PC-3 (cell line): ENCODE data around the gene TUFT1. TPM values are rescaled to one million over a fixed set of nuclear protein-coding genes. Genes with fewer than 3 reads are reported as not detected.

ENCODE experiments used
- ATAC-seq: fragments of 200-7000 bp; cut with Tn5 transposase; 2 replicates; pipeline ENCODE4 v1.9.1; 2020; ENCODE audit warnings: mild to moderate bottlenecking, moderate library complexity
- BruUV-seq: library from RNA; stranded (reverse); fragments of 400-500 nt; replicated peaks from 2 replicates; lab custom pipeline; 2021; lab: Mats Ljungman, UMichigan
- CTCF ChIA-PET: fragments of 300-600 bp; sonication (Branson Sonifier 250); formaldehyde crosslinking; loops from one replicate; lab custom pipeline; 2022; ENCODE audit warnings: antibody characterized with exemption; lab: Charles Lee
- POLR2A ChIA-PET: fragments of 300-600 bp; sonication (Branson Sonifier 250); formaldehyde crosslinking; loops from one replicate; lab custom pipeline; 2022; ENCODE audit warnings: antibody characterized with exemption; ENCODE audit not compliant: unreplicated experiment; lab: Charles Lee
- DNase-seq: peaks from one replicate; pipeline ENCODE4 v3.0.0-alpha.2; 2015
- H2AFZ ChIP-seq: fragments of 300-600 bp; sonication (generic); 2 replicates; pipeline ENCODE4 v1.6.0; 2016; ENCODE audit warnings: antibody characterized with exemption, low read length
- H3F3A ChIP-seq: fragments of 300-600 bp; sonication (generic); one replicate; pipeline ENCODE4 v1.6.0; 2017; ENCODE audit warnings: antibody characterized with exemption, low read length, control low read depth, mild to moderate bottlenecking; ENCODE audit not compliant: unreplicated experiment
- H3K27ac ChIP-seq: fragments of 300-600 bp; sonication (generic); 2 replicates; pipeline ENCODE4 v1.5.1; 2016; ENCODE audit warnings: mild to moderate bottlenecking, low read length
- H3K27me3 ChIP-seq: fragments of 300-600 bp; sonication (generic); 2 replicates; pipeline ENCODE4 v1.6.1; 2016; ENCODE audit warnings: low read length, mixed read lengths
- H3K36me3 ChIP-seq: fragments of 300-600 bp; sonication (generic); 2 replicates; pipeline ENCODE4 v1.6.1; 2016; ENCODE audit warnings: low read depth, mixed run types, low read length, mixed read lengths
- H3K4me1 ChIP-seq: fragments of 300-600 bp; sonication (generic); 2 replicates; pipeline ENCODE4 v1.5.1; 2016; ENCODE audit warnings: low read length; ENCODE audit not compliant: insufficient read depth
- H3K4me2 ChIP-seq: fragments of 300-600 bp; sonication (generic); 2 replicates; pipeline ENCODE4 v1.6.0; 2016; ENCODE audit warnings: low read length
- H3K4me3 ChIP-seq: fragments of 300-600 bp; sonication (generic); 2 replicates; pipeline ENCODE4 v1.5.1; 2016; ENCODE audit warnings: mild to moderate bottlenecking, low read length, mixed read lengths
- H3K79me2 ChIP-seq: fragments of 300-600 bp; sonication (generic); 2 replicates; pipeline ENCODE4 v1.6.1; 2017; ENCODE audit warnings: low read length, mixed read lengths
- H3K9ac ChIP-seq: fragments of 300-600 bp; sonication (generic); 2 replicates; pipeline ENCODE4 v1.6.0; 2016; ENCODE audit warnings: mild to moderate bottlenecking, low read length
- H3K9me2 ChIP-seq: fragments of 300-600 bp; sonication (generic); replicated peaks from 2 replicates; pipeline ENCODE4 v1.6.1; 2016; ENCODE audit warnings: mixed run types, low read length, mixed read lengths
- H3K9me3 ChIP-seq: fragments of 300-600 bp; sonication (generic); 2 replicates; pipeline ENCODE4 v1.6.1; 2016; ENCODE audit warnings: low read length, mixed read lengths
- H4K20me1 ChIP-seq: fragments of 300-600 bp; sonication (generic); 2 replicates; pipeline ENCODE4 v1.6.1; 2016; ENCODE audit warnings: low read length, mixed read lengths
- CTCF ChIP-seq: fragments of 300-600 bp; sonication (generic); conservative IDR thresholded peaks from 2 replicates; pipeline ENCODE4 v1.5.1; 2017; ENCODE audit warnings: antibody characterized with exemption, low read depth, mild to moderate bottlenecking, low read length
- EZH2 ChIP-seq: fragments of 300-600 bp; sonication (generic); IDR thresholded peaks from one replicate; pipeline ENCODE4 v1.6.1; 2017; ENCODE audit warnings: antibody characterized with exemption, mild to moderate bottlenecking, low read length; ENCODE audit not compliant: unreplicated experiment
- EZH2phosphoT487 ChIP-seq: fragments of 300-600 bp; sonication (generic); IDR thresholded peaks from 2 replicates; pipeline ENCODE4 v1.6.1; 2018; ENCODE audit warnings: mild to moderate bottlenecking, antibody characterized with exemption, low read length, borderline replicate concordance
- intact Hi-C: fragments of 100-400 bp; cut with micrococcal nuclease; formaldehyde crosslinking; loops from 2 replicates; pipeline ENCODE4 v1.9.0; 2023
- total RNA-seq: library from RNA; depleted of rRNA; stranded (reverse); fragments of >200 nt; gene quantifications from 2 replicates; pipeline ENCODE4 v1.2.3, GENCODE V29; 2014

The TUFT1 gene
- total RNA-seq, 1 experiment from 2014 or later: 33.9 TPM

GRCh38 chr1:151516031-151516511 lies 24.0 kb upstream of the TUFT1 start:
- H4K20me1 ChIP-seq: no peaks in the 10 kb centered on the region
- ChIA-PET CTCF (no interaction called here), POLR2A (interaction anchor here (0.5 to 0.7 kb wide), 2 partner anchors 21 to 43 kb away, joined by 13 to 17 read pairs; no protein-coding TSS in a partner anchor)
- intact Hi-C loops: no loop called here
- peaks cover 46% of the 10 kb centered on the region for H3K4me1 ChIP-seq
- peak overlapping the region; percentile 36 for H3K4me2 ChIP-seq
- H3K9me2 ChIP-seq: no peaks in the 10 kb centered on the region
- peak overlapping the region; percentile 23 for H3K27ac ChIP-seq
- no peak overlapping the region for H3K9ac ChIP-seq
- no TSS peak for BruUV-seq
- H3K27me3 ChIP-seq: no peaks in the 10 kb centered on the region
- peaks cover 50% of the 10 kb centered on the region for H3K79me2 ChIP-seq
- H3K9me3 ChIP-seq: no peaks in the 10 kb centered on the region
- TF ChIP-seq EZH2phosphoT487: no peak
- no peak for TF ChIP-seq CTCF
- TF ChIP-seq EZH2: no peak
- H3F3A ChIP-seq: peaks cover 11% of the 10 kb centered on the region
- H2AFZ ChIP-seq: no peak overlapping the region
- ATAC-seq (no peak), DNase-seq (peak; percentile 90)
- H3K4me3 ChIP-seq: no peak overlapping the region
- 0 out of 2 replicates have a peak, but pooled peaks cover 2% of the 10 kb centered on the region for H3K36me3 ChIP-seq

GRCh38 chr1:151518431-151518830 lies 21.7 kb upstream of the TUFT1 start:
- CTCF ChIA-PET: interaction anchor here (0.5 kb wide), 1 partner anchor 471 kb away, joined by 4 read pairs; the partner anchor contains the start of gene C1orf56
- Histone ChIP-seq H3K9me3 (no peaks in the 10 kb centered on the region), H3F3A (peaks cover 11% of the 10 kb centered on the region), H3K79me2 (peaks cover 36% of the 10 kb centered on the region), H3K4me3 (no peak overlapping the region), H3K9me2 (no peaks in the 10 kb centered on the region), H3K27me3 (no peaks in the 10 kb centered on the region), H3K9ac (no peak overlapping the region), H3K36me3 (peaks cover 5% of the 10 kb centered on the region; the same call in 1 of the 2 replicates), H3K27ac (no peak overlapping the region), H2AFZ (no peak overlapping the region), H3K4me1 (peaks cover 30% of the 10 kb centered on the region), H3K4me2 (no peak overlapping the region), H4K20me1 (no peaks in the 10 kb centered on the region)
- no peak for ATAC-seq
- no peak for DNase-seq
- intact Hi-C loops: no loop called here
- no TSS peak for BruUV-seq
- POLR2A ChIA-PET: no interaction called here
- no peak for TF ChIP-seq EZH2phosphoT487
- TF ChIP-seq CTCF: no peak
- TF ChIP-seq EZH2: no peak

- Histone ChIP-seq H3K9me3 (no peaks in the 10 kb centered on the region), H3K9me2 (no peaks in the 10 kb centered on the region), H3K4me3 (no peak overlapping the region), H3K9ac (no peak overlapping the region), H3K79me2 (peaks cover 36% of the 10 kb centered on the region), H3K4me2 (no peak overlapping the region), H3K36me3 (peaks cover 5% of the 10 kb centered on the region; the same call in 1 of the 2 replicates), H3F3A (peaks cover 11% of the 10 kb centered on the region), H3K27ac (no peak overlapping the region), H3K27me3 (no peaks in the 10 kb centered on the region), H4K20me1 (no peaks in the 10 kb centered on the region), H2AFZ (no peak overlapping the region), H3K4me1 (peaks cover 25% of the 10 kb centered on the region)
- no TSS peak for BruUV-seq
- no peak for ATAC-seq
- CTCF ChIA-PET: no interaction called here
- no peak for TF ChIP-seq CTCF
- TF ChIP-seq EZH2phosphoT487: no peak
- no peak for TF ChIP-seq EZH2
- DNase-seq: no peak
- POLR2A ChIA-PET: no interaction called here
- intact Hi-C loops: no loop called here
Measured at GRCh38 chr1:151518936-151519335, 21.2 kb upstream of the TUFT1 start.
